Right renal pelvis (tissue), 4 donors: Measurements from ENCODE around the gene ATXN1. TPM values are rescaled to one million over a fixed set of nuclear protein-coding genes. Genes with fewer than 3 reads are reported as not detected.

Experiments
- DNase-seq, 4 donors: peaks; one replicate each; pipeline ENCODE4 v3.0.0-alpha.2; 2013; ENCODE audit warnings: low read depth in 4 of 4, low spot score in 3 of 4, missing footprints in 1 of 4
- polyA plus RNA-seq, 4 donors: library from polyadenylated mRNA; unstranded; fragments of 120-200 nt; gene quantifications; one replicate each; pipeline ENCODE4 v1.2.1, GENCODE V29; 2013; ENCODE audit not compliant: insufficient read length in 4 of 4

ATXN1 gene
- polyA plus RNA-seq, 4 donors: 17.2 to 22.0 (median 20.8) TPM

DNA sequence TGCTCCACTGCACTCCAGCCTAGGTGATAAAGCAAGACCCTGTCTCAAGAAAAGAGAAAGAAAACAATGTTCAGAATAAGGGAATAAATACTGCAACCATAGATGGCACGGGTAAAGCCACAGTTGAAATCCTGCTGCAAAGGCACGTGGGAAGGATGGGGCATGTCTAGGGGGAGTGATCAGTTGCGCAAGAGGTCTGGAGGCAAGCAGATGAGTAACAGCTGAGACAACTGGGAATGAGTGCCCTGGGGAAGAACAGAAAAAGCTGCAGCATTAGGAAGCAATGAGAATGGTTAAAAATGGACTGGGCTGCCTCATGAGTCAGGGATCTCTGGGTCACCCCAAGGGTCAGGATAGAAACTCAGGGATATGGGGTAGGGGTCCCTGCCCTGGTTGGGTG is 426.6 kb downstream of the ATXN1 start:
- DNase-seq: no peak

GRCh38 chr6:16333580-16333979 is 427.7 kb downstream of the ATXN1 start:
- no peak for DNase-seq

DNA sequence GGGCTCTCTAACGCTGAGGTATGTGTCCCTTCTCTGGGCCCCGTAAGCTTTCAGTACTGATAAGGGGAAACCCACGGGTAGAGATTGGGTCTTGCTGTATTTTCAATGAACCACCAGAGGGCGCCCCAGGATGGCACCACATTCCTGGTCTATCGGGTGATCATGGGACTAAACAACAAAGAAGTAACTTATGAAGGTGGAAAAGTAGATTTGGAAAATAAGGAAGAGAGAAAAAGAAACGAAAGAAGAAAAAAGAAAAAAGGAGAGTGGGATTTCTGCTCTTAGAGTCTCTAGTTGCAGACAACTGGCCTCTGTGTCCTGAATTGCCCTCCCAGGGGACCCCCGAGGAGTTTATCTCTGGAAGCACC is 429.1 kb downstream of the ATXN1 start:
- DNase-seq: peak in 3 of 4 donors; percentile 70 to 80 (median 72)

DNA sequence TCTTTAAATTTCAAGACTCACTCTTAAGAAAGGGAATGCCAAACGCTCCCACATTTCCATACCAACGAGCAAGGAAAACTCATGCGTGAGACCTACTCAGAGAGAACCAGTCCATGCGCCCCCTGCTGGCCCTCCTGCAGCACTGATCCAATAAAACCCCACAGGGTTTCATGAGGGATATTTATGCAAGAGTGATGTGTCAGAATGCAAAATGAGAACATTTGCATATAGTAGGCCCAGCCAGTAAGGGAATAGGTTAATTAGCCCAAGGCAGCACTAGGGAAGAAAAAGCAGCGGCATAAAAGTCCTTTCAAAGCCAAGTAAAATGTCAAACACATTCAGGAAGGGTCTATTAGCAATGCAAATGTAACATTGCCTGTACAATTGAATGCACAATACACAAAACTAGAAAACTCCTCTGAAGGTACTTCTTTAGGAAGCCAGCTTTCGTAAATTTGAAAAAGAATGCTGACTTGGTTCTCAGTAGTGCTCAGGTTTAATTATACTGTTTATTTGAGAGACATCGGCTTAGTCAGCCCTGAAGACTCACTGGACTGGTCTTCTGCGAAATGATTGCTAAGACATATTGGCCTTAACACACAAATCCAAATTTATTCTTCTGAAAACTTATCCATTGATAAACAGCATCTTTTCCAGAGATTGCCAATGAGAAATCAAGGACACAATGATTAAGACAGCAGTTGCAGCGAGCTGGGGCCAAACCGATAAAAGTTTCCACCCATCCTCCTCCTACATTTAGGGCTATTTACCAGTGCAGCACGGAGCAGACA is 429.7 kb downstream of the ATXN1 start:
- peak in 1 of 4 donors; percentile 57 for DNase-seq

GRCh38 chr6:16329233-16329632 is 432.0 kb downstream of the ATXN1 start:
- no peak for DNase-seq

DNA sequence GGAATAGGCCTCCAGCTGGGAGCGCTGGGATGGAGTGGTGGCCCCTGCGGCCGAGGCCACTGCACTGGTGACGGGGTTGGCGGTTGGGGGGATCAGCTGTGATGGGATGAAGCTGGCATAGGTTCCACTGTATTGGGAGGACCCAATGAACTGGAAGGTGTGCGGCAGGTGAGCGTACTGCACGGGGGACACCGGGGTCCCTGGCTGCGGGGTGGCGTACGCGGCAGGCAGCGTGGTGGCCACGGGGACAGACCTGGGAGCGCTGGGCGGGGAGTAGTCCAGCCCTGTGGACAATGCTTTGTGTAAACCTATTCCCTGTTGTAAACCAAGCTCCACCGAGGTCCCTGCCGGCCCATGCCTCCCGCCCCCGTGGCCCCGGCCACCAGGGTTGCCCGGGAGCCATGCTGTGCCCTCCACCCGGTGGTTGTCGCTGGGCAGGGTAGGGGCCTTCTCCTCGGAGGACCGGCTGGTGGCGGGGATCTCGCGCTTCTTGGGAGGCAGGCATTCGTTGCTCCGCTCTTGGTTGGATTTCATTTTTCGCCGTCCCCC is 433.4 kb downstream of the ATXN1 start:
- no peak for DNase-seq

DNA sequence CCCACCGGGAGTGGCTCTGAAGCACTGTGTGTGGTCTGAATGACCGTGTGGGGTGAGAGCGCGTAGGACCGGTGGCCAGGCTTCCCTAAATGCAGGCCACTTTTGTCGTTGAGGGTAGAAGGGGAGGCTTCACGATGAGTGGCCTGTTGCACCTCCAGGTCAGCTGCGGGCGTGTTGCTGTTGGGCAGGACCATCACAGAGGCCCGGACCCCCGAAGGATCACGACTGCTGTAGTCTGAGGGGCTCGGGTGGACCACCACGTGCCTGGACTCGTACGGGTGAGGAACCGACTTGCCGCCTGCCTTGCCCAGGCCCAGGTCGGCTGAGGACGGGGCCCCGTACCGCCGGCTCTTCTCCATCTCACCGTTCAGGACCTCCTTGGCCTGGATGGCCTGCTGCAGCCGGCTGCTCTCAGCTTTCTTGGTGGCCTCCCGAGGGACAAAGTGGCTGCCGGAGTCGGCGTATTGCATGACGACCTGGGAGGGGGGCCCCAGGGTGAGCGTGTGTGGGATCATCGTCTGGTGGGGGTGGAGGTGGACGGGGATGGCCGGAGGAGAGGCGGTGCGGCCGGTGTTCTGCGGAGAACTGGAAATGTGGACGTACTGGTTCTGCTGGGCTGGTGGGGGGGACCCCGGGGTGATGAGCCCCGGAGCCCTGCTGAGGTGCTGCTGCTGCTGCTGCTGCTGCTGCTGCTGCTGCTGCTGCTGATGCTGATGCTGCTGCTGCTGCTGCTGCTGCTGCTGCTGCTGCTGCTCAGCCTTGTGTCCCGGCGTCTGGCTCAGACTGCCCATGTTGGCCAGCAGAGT is 434.1 kb downstream of the ATXN1 start:
- no peak for DNase-seq

DNA sequence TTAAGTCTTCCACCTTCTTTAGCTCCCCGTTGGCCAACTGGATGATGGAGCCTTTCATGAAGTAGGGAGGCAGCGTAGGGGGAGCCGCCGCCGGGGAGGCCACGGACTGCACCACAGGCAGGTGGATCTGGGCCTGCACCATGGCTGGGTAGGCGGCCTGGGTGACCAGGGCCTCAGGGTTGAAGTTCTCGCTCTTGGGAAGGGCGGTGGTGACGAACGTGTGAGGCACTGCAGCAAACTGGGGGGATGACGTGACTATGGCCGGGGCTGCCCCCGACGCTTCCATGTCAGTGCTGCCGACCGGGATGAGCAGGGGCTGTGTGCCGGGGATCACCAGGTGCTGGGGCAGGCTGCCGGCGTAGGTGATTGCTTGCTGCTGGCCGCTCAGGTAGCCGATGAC is 434.7 kb downstream of the ATXN1 start:
- DNase-seq: no peak

- no peak for DNase-seq
Observed at GRCh38 chr6:16324606-16325225, 436.5 kb downstream of the ATXN1 start.

GRCh38 chr6:16324184-16324583 is 437.1 kb downstream of the ATXN1 start:
- DNase-seq: no peak

DNA sequence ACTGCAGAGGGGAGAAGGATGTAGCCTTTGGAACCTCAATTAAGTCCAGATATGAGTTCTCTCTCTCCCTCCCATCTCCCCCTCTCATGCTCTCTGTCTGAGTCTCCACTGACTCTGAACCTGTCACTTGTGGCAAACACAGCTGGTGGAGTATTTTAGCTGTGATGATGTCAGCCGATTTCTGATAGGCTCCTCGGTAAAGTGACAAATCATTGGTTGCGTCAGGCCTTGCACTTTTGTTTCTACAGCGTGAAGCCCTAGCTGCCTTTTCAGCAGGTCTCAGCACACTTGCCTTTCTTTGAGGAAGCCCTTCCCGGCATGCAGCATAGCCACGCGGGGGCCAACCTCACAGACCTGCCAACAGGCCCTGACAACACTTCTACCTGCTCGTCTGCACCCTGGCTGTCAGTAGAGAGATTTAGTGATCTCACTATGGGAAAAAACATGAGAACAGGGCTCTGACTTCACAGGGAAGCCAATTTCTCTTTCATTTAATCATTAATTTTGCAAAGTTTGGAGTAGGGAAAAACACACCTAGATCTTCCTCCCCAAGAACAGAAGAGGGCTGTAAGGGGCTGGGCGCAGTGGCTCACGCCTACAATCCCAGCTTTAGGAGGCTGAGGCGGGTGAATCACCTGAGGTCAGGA is 438.5 kb downstream of the ATXN1 start:
- DNase-seq: peak in 1 of 4 donors; percentile 61

GRCh38 chr6:16321826-16322225 is 439.4 kb downstream of the ATXN1 start:
- DNase-seq: no peak

DNA sequence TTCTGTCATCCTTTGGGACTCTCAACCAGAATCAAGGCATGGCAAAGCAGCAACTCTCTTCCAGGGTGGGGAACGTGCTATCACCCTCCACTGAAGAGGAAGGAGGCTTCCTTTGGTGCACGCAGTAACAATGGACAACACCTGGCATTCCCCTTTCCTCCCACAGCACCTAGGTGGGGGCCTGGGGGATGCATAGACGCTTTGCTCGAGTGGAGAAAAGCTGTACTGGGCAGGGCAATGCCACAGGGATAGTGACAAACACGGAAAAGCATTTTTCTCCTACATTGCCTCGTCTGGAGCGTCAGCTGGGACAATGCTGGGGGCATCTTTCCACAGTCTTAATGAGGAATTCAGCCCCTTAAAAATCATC is 439.9 kb downstream of the ATXN1 start:
- DNase-seq: no peak

GRCh38 chr6:16320533-16321340 is 440.5 kb downstream of the ATXN1 start:
- no peak for DNase-seq

GRCh38 chr6:16319813-16320532 is 441.3 kb downstream of the ATXN1 start:
- DNase-seq: no peak

- no peak for DNase-seq
Observed at GRCh38 chr6:16318953-16319720, 442.1 kb downstream of the ATXN1 start.

GRCh38 chr6:16318538-16318937 is 442.7 kb downstream of the ATXN1 start:
- no peak for DNase-seq

DNA sequence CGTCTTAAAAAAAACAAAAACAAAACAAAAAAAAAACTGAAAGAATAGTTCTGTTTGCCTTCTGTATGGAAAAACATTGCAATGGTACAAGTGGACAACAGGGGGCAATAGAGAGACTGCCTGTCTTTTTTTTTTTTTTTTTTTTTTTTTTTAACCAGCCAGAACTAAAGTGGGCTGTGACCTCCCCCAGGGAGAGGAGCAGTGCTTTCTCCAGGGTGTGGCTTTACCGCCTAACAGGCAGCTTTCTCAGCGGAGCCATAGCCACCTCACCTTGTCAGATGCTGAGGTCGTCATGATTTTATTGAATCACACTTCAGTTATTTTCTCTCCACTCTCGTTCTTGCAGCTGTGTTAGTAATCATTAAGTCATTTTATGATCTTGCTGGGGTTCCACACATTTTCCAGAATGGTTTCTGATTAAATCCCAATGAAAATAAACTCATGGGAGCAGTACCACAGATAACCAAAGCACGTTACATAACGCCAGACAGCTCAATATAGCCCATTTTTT is 444.5 kb downstream of the ATXN1 start:
- DNase-seq: no peak
